GM18870 (cell line): ENCODE results near the gene TMTC2.
A peak's percentile ranks its signal among the peaks of the same experiment; 100 is the strongest.

Experiments
- ATAC-seq: cut with Tn5 transposase; IDR thresholded peaks from one replicate; pipeline ENCODE4 v1.9.1; 2021; ENCODE audit warnings: moderate library complexity; ENCODE audit not compliant: unreplicated experiment

Gene TMTC2

GRCh38 chr12:82998509-82998908, 311.8 kb downstream of the TMTC2 start:
- ATAC-seq = no peak

- ATAC-seq = no peak
Observed at GRCh38 chr12:83003026-83003425, 316.3 kb downstream of the TMTC2 start.

- ATAC-seq = no peak
Observed at GRCh38 chr12:83005534-83006197, 319.0 kb downstream of the TMTC2 start.

GRCh38 chr12:83008703-83009102, 322.0 kb downstream of the TMTC2 start:
- ATAC-seq = no peak

- ATAC-seq = no peak
Observed at GRCh38 chr12:83010169-83010804, 323.6 kb downstream of the TMTC2 start.

- peak; percentile 74 for ATAC-seq
Observed at GRCh38 chr12:83015390-83016217, 328.9 kb downstream of the TMTC2 start.

GRCh38 chr12:83016218-83016835, 329.6 kb downstream of the TMTC2 start:
- ATAC-seq = peak; percentile 33

GRCh38 chr12:83016991-83017390, 330.3 kb downstream of the TMTC2 start:
- no peak for ATAC-seq

GRCh38 chr12:83018088-83018487, 331.4 kb downstream of the TMTC2 start:
- ATAC-seq = no peak

GRCh38 chr12:83027021-83027723, 340.5 kb downstream of the TMTC2 start:
- no peak for ATAC-seq

GRCh38 chr12:83031196-83031595, 344.5 kb downstream of the TMTC2 start:
- no peak for ATAC-seq

GRCh38 chr12:83036847-83037246, 350.1 kb downstream of the TMTC2 start:
- ATAC-seq = no peak

- no peak for ATAC-seq
Observed at GRCh38 chr12:83039413-83039812, 352.7 kb downstream of the TMTC2 start.

GRCh38 chr12:83040339-83040738, 353.6 kb downstream of the TMTC2 start:
- no peak for ATAC-seq

GRCh38 chr12:83040991-83041390, 354.3 kb downstream of the TMTC2 start:
- ATAC-seq = no peak

- no peak for ATAC-seq
Observed at GRCh38 chr12:83042441-83043200, 355.9 kb downstream of the TMTC2 start.

GRCh38 chr12:83044736-83045135, 358.0 kb downstream of the TMTC2 start:
- ATAC-seq = no peak

GRCh38 chr12:83046019-83046418, 359.3 kb downstream of the TMTC2 start:
- no peak for ATAC-seq

- no peak for ATAC-seq
Observed at GRCh38 chr12:83049306-83049705, 362.6 kb downstream of the TMTC2 start.

GRCh38 chr12:83052890-83053541, 366.3 kb downstream of the TMTC2 start:
- no peak for ATAC-seq
